Cerebellar cortex (tissue), 1 donor: ENCODE results near the gene CUEDC1.
A peak's percentile ranks its signal among the peaks of the same experiment; 100 is the strongest.
"Not testable (repeated sequence)": the region's sequence is repeated elsewhere in the genome, so short reads cannot be mapped to it uniquely, and the experiment has no call there.

ENCODE experiments used
- DNase-seq: peaks from one replicate; pipeline ENCODE4 v3.0.0-alpha.2; 2015; ENCODE audit warnings: low spot score

The CUEDC1 gene

GRCh38 chr17:57938061-57938502, 17.1 kb downstream of the CUEDC1 start:
- no peak for DNase-seq

- no peak for DNase-seq
These were observed 17.7 kb downstream of the CUEDC1 start for GRCh38 chr17:57937492-57937891.

GRCh38 chr17:57935833-57936807, 19.1 kb downstream of the CUEDC1 start:
- DNase-seq, result peak; percentile 73

- DNase-seq, result no peak
These were observed 23.6 kb downstream of the CUEDC1 start for GRCh38 chr17:57931488-57932137.

- no peak for DNase-seq
These were observed 25.0 kb downstream of the CUEDC1 start for GRCh38 chr17:57930239-57930638.

- DNase-seq, result no peak
These were observed 25.8 kb downstream of the CUEDC1 start for GRCh38 chr17:57929386-57929785.

- DNase-seq, result no peak
These were observed 26.3 kb downstream of the CUEDC1 start for GRCh38 chr17:57928928-57929327.

- DNase-seq, result no peak
These were observed 28.0 kb downstream of the CUEDC1 start for GRCh38 chr17:57927048-57927723.

- no peak for DNase-seq
These were observed 28.5 kb downstream of the CUEDC1 start for GRCh38 chr17:57926723-57927047.

- no peak for DNase-seq
These were observed 29.7 kb downstream of the CUEDC1 start for GRCh38 chr17:57925361-57925990.

GRCh38 chr17:57924677-57925076, 30.5 kb downstream of the CUEDC1 start:
- peak; percentile 54 for DNase-seq

- DNase-seq, result no peak
These were observed 31.9 kb downstream of the CUEDC1 start for GRCh38 chr17:57923182-57923872.

- not testable (repeated sequence) for DNase-seq
These were observed 32.5 kb downstream of the CUEDC1 start for GRCh38 chr17:57922745-57923144.

- no peak for DNase-seq
These were observed 34.1 kb downstream of the CUEDC1 start for GRCh38 chr17:57920916-57921703.

- DNase-seq, result no peak
These were observed 35.3 kb downstream of the CUEDC1 start for GRCh38 chr17:57919918-57920317.

GRCh38 chr17:57918017-57918895, 37.0 kb downstream of the CUEDC1 start:
- no peak for DNase-seq

GRCh38 chr17:57916925-57917858, 38.0 kb downstream of the CUEDC1 start:
- no peak for DNase-seq

GRCh38 chr17:57915985-57916757, 39.0 kb downstream of the CUEDC1 start:
- DNase-seq, result peak; percentile 47
